Hepatocyte (in vitro differentiated cells): ENCODE measurements around the gene RASGRP3. TPM values are rescaled to one million over a fixed set of nuclear protein-coding genes. Genes with fewer than 3 reads are reported as not detected.

Experiments
- DNase-seq: peaks from one replicate; pipeline ENCODE4 v3.0.0-alpha.2; 2016; ENCODE audit warnings: low spot score
- H2AFZ ChIP-seq: fragments of 200-600 bp; sonication (generic); 2 replicates; pipeline ENCODE4 v1.6.0; 2016; ENCODE audit warnings: antibody characterized with exemption, mild to moderate bottlenecking
- H3K27ac ChIP-seq: fragments of 200-600 bp; sonication (generic); 2 replicates; pipeline ENCODE4 v1.5.1; 2016; ENCODE audit warnings: mild to moderate bottlenecking
- H3K27me3 ChIP-seq: fragments of 200-600 bp; sonication (generic); 2 replicates; pipeline ENCODE4 v1.6.1; 2016
- H3K36me3 ChIP-seq: fragments of 200-600 bp; sonication (generic); replicated peaks from 2 replicates; pipeline ENCODE4 v1.5.1; 2016; ENCODE audit warnings: low read depth; ENCODE audit not compliant: insufficient read depth
- H3K4me1 ChIP-seq: fragments of 200-600 bp; sonication (generic); 2 replicates; pipeline ENCODE4 v1.5.1; 2016; ENCODE audit warnings: mild to moderate bottlenecking, moderate library complexity; ENCODE audit not compliant: insufficient read depth
- H3K4me2 ChIP-seq: fragments of 200-600 bp; sonication (generic); 2 replicates; pipeline ENCODE4 v1.6.0; 2016
- H3K4me3 ChIP-seq: fragments of 200-600 bp; sonication (generic); 2 replicates; pipeline ENCODE4 v1.5.1; 2016; ENCODE audit warnings: mild to moderate bottlenecking
- H3K79me2 ChIP-seq: fragments of 200-600 bp; sonication (generic); 2 replicates; pipeline ENCODE4 v1.6.0; 2017; ENCODE audit warnings: mild to moderate bottlenecking
- H3K9me2 ChIP-seq: fragments of 200-600 bp; sonication (generic); replicated peaks from 2 replicates; pipeline ENCODE4 v1.6.0; 2017; ENCODE audit warnings: mild to moderate bottlenecking; ENCODE audit not compliant: insufficient read depth
- H3K9me3 ChIP-seq: fragments of 200-600 bp; sonication (generic); 2 replicates; pipeline ENCODE4 v1.5.1; 2016; ENCODE audit warnings: low read depth, mild to moderate bottlenecking
- H4K20me1 ChIP-seq: fragments of 200-600 bp; sonication (generic); 2 replicates; pipeline ENCODE4 v1.6.0; 2016; ENCODE audit warnings: mild to moderate bottlenecking; ENCODE audit not compliant: insufficient read depth, poor library complexity, severe bottlenecking
- CTCF ChIP-seq: fragments of 200-600 bp; sonication (generic); IDR thresholded peaks from 2 replicates; pipeline ENCODE4 v1.5.1; 2016; ENCODE audit warnings: antibody characterized with exemption, mild to moderate bottlenecking; ENCODE audit not compliant: poor library complexity
- EZH2 ChIP-seq: fragments of 200-600 bp; sonication (generic); IDR thresholded peaks from 2 replicates; pipeline ENCODE4 v1.6.1; 2016; ENCODE audit warnings: antibody characterized with exemption, mild to moderate bottlenecking, borderline replicate concordance
- EZH2phosphoT487 ChIP-seq: fragments of 200-600 bp; sonication (generic); IDR thresholded peaks from one replicate; pipeline ENCODE4 v1.6.1; 2018; ENCODE audit warnings: antibody characterized with exemption, mild to moderate bottlenecking, low read depth, moderate library complexity; ENCODE audit not compliant: unreplicated experiment, severe bottlenecking
- WGBS: methylation state at CpG from one replicate; pipeline ENCODE4 v1.1.6; 2016; ENCODE audit warnings: low lambda C conversion rate; ENCODE audit errors: missing lambda C conversion rate; 5-methylcytosine and 5-hydroxymethylcytosine counted together
- polyA plus RNA-seq: library from polyadenylated mRNA; unstranded; fragments of >200 nt; fragmentation: Nextera tagmentation; extraction: Ambion mirVana; gene quantifications from 2 replicates; pipeline ENCODE4 v1.2.1, GENCODE V29; 2016
- total RNA-seq: library from RNA; depleted of rRNA; stranded (reverse); fragments of >200 nt; gene quantifications from 2 replicates; pipeline ENCODE4 v1.2.3, GENCODE V29; 2014

Gene RASGRP3
- total and polyA plus RNA-seq, 2 experiments from 2014 or later, result 1.7 to 8.6 TPM

DNA sequence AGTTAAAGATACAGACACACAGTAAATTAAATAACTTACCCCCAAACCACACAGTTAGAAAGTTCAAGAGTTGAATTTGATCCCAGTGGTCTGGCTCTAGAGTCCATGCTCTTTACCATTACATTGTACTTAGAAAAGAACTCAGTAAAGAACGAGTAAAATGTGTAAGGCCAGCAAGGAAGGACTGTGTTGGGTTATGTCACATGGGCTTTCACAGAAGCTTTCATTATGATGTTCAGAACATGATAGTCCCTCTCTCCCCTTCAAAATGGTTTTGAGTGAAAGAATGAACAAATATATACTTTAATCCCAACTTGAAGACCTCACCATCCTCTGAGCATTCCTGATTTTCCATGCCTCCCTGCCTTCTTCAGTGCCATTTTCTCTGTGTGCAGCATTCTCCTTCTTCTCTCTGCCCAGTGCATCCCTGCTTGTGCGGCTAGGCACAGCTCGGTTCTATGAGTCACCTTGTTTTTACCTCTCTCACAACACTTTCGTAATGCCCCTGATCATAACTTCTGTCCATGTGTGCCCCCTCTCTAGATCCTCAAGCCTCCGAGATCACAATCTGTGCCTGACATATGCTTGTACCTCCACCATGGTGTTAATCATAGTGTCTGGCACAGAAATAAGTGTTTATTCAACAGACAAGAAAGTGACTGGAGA, 22.0 kb downstream of the RASGRP3 start:
- 86% methylated on average over 5 of the region's 5 CpGs for WGBS

DNA sequence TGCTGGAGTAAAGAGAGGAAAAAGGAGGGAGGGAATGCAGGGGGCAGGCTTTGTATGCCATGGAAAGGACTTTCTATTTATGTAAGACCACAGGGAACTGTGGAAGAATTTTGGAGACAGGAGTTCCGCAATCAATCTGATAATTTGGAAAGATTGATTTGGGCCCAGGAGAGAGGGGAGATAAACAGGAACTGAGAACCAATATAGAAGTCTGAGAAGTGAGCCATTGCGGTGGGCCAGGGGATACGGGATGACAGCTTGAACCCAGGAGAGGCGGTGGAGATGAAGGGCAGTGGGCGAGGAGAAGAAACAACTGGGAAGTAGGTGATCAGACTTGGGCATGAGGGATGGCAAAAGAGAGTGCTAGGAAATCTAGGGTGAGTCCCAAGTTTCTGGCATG, 23.7 kb downstream of the RASGRP3 start:
- Histone ChIP-seq H2AFZ (no peak overlapping the region), H4K20me1 (no peaks in the 10 kb centered on the region), H3K9me3 (no peaks in the 10 kb centered on the region), H3K4me3 (no peak overlapping the region), H3K4me2 (no peak overlapping the region), H3K4me1 (no peaks in the 10 kb centered on the region), H3K27me3 (no peaks in the 10 kb centered on the region), H3K27ac (no peak overlapping the region), H3K9me2 (no peaks in the 10 kb centered on the region), H3K36me3 (no peaks in the 10 kb centered on the region), H3K79me2 (no peaks in the 10 kb centered on the region)
- no peak for TF ChIP-seq CTCF
- no peak for TF ChIP-seq EZH2
- TF ChIP-seq EZH2phosphoT487, result no peak
- DNase-seq, result no peak
- 98% methylated on average over 5 of the region's 5 CpGs for WGBS

More for the DNA sequence above, 22.0 kb downstream of the RASGRP3 start:
- Histone ChIP-seq H3K9me2 (no peaks in the 10 kb centered on the region), H3K27me3 (no peaks in the 10 kb centered on the region), H3K27ac (no peak overlapping the region), H3K36me3 (no peaks in the 10 kb centered on the region), H3K79me2 (no peaks in the 10 kb centered on the region), H3K4me3 (no peak overlapping the region), H3K4me1 (no peaks in the 10 kb centered on the region), H2AFZ (no peak overlapping the region), H3K9me3 (no peaks in the 10 kb centered on the region), H4K20me1 (no peaks in the 10 kb centered on the region), H3K4me2 (no peak overlapping the region)
- no peak for TF ChIP-seq CTCF
- TF ChIP-seq EZH2phosphoT487, result no peak
- no peak for TF ChIP-seq EZH2
- no peak for DNase-seq

- Histone ChIP-seq H3K36me3 (no peaks in the 10 kb centered on the region), H3K9me2 (no peaks in the 10 kb centered on the region), H3K27me3 (no peaks in the 10 kb centered on the region), H3K4me1 (no peaks in the 10 kb centered on the region), H3K4me3 (no peak overlapping the region), H3K9me3 (no peaks in the 10 kb centered on the region), H3K4me2 (no peak overlapping the region), H2AFZ (no peak overlapping the region), H4K20me1 (no peaks in the 10 kb centered on the region), H3K79me2 (no peaks in the 10 kb centered on the region), H3K27ac (no peak overlapping the region)
- DNase-seq, result no peak
- 94% methylated on average over 2 of the region's 2 CpGs for WGBS
- no peak for TF ChIP-seq CTCF
- TF ChIP-seq EZH2, result no peak
- TF ChIP-seq EZH2phosphoT487, result no peak
These were observed 25.6 kb downstream of the RASGRP3 start for GRCh38 chr2:33502025-33502424.
